Measurements from ENCODE around the gene HERC3. TPM values are rescaled to one million over a fixed set of nuclear protein-coding genes. Genes with fewer than 3 reads are reported as not detected.

The HERC3 gene
- total RNA-seq, 1 donor from 2014 or later = 14.0 TPM

GRCh38 chr4:88610771-88611170 lies 18.5 kb downstream of the HERC3 start:
- Mint-ChIP-seq H3K27ac (ENCODE audit: unreplicated experiment) (no peak overlapping the region), H3K4me1 (ENCODE audit: low read depth, unreplicated experiment) (peaks cover 9% of the 10 kb centered on the region), H3K9me3 (ENCODE audit: unreplicated experiment) (peaks cover under 1% of the 10 kb centered on the region), H3K27me3 (ENCODE audit: unreplicated experiment) (no peaks in the 10 kb centered on the region), H3K36me3 (ENCODE audit: unreplicated experiment) (peaks cover 11% of the 10 kb centered on the region), H3K4me3 (ENCODE audit: unreplicated experiment) (no peak overlapping the region)
- no peak for TF ChIP-seq CTCF (IDR thresholded peaks at IDR 0.05; ENCODE audit: partially characterized antibody, unreplicated experiment)
- DNase-seq = no peak

GRCh38 chr4:88613417-88613875 lies 21.2 kb downstream of the HERC3 start:
- no peak for TF ChIP-seq CTCF (IDR thresholded peaks at IDR 0.05; ENCODE audit: partially characterized antibody, unreplicated experiment)
- DNase-seq = no peak
- H3K36me3 Mint-ChIP-seq (ENCODE audit: unreplicated experiment) = no peaks in the 10 kb centered on the region
- peaks cover 9% of the 10 kb centered on the region for H3K4me1 Mint-ChIP-seq (ENCODE audit: low read depth, unreplicated experiment)
- H3K9me3 Mint-ChIP-seq (ENCODE audit: unreplicated experiment) = peaks cover 2% of the 10 kb centered on the region
- no peak overlapping the region for H3K4me3 Mint-ChIP-seq (ENCODE audit: unreplicated experiment)
- no peak overlapping the region for H3K27ac Mint-ChIP-seq (ENCODE audit: unreplicated experiment)
- no peaks in the 10 kb centered on the region for H3K27me3 Mint-ChIP-seq (ENCODE audit: unreplicated experiment)

GRCh38 chr4:88614058-88614457 lies 21.8 kb downstream of the HERC3 start:
- no peaks in the 10 kb centered on the region for H3K36me3 Mint-ChIP-seq (ENCODE audit: unreplicated experiment)
- H3K9me3 Mint-ChIP-seq (ENCODE audit: unreplicated experiment) = peaks cover 2% of the 10 kb centered on the region
- no peak for TF ChIP-seq CTCF (IDR thresholded peaks at IDR 0.05; ENCODE audit: partially characterized antibody, unreplicated experiment)
- H3K27me3 Mint-ChIP-seq (ENCODE audit: unreplicated experiment) = no peaks in the 10 kb centered on the region
- peaks cover 9% of the 10 kb centered on the region for H3K4me1 Mint-ChIP-seq (ENCODE audit: low read depth, unreplicated experiment)
- no peak for DNase-seq
- H3K4me3 Mint-ChIP-seq (ENCODE audit: unreplicated experiment) = no peak overlapping the region
- no peak overlapping the region for H3K27ac Mint-ChIP-seq (ENCODE audit: unreplicated experiment)

GRCh38 chr4:88616275-88617150 lies 24.2 kb downstream of the HERC3 start:
- H3K27me3 Mint-ChIP-seq (ENCODE audit: unreplicated experiment) = no peaks in the 10 kb centered on the region
- peaks cover 9% of the 10 kb centered on the region for H3K4me1 Mint-ChIP-seq (ENCODE audit: low read depth, unreplicated experiment)
- no peak for TF ChIP-seq CTCF (IDR thresholded peaks at IDR 0.05; ENCODE audit: partially characterized antibody, unreplicated experiment)
- no peak for DNase-seq
- H3K4me3 Mint-ChIP-seq (ENCODE audit: unreplicated experiment) = no peak overlapping the region
- no peaks in the 10 kb centered on the region for H3K36me3 Mint-ChIP-seq (ENCODE audit: unreplicated experiment)
- H3K9me3 Mint-ChIP-seq (ENCODE audit: unreplicated experiment) = peaks cover 2% of the 10 kb centered on the region
- no peak overlapping the region for H3K27ac Mint-ChIP-seq (ENCODE audit: unreplicated experiment)
